ENCODE data around the gene B4GALNT3.

DNA sequence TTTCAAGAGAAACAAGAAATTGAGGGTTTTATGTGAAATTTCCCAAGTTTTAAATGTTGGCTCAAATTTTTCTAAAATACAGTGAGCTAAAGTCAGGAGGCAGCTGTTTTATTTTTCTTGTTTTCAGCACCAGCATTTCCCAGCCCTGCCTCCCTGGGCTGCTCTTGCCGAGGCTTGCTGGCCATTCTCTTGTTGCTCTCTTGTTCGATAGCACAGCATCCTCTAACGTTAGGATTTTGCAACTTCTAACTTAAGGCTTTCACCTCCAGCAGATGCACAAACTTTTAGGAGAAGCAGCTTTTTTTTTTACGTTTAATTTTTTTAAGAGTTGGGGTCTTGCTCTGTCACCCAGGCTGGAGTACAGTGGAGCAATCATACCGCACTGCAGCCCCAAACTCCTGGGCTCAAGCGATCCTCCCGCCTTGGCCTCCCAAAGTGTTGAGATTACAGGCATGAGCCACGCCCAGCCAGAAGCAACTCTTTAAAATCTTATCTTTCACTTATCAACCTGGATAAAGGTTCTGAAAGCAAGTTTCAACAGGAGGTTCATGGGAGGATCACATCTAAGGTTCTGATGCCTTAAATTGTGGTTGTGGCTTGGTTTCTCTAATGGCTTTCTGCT is 40.2 kb downstream of the B4GALNT3 start:
- TF ChIP-seq EP300 (IDR thresholded peaks at IDR 0.05), result no peak
- TF ChIP-seq POLR2AphosphoS5 (IDR thresholded peaks at IDR 0.05), result no peak
- TF ChIP-seq, protein P1, sequence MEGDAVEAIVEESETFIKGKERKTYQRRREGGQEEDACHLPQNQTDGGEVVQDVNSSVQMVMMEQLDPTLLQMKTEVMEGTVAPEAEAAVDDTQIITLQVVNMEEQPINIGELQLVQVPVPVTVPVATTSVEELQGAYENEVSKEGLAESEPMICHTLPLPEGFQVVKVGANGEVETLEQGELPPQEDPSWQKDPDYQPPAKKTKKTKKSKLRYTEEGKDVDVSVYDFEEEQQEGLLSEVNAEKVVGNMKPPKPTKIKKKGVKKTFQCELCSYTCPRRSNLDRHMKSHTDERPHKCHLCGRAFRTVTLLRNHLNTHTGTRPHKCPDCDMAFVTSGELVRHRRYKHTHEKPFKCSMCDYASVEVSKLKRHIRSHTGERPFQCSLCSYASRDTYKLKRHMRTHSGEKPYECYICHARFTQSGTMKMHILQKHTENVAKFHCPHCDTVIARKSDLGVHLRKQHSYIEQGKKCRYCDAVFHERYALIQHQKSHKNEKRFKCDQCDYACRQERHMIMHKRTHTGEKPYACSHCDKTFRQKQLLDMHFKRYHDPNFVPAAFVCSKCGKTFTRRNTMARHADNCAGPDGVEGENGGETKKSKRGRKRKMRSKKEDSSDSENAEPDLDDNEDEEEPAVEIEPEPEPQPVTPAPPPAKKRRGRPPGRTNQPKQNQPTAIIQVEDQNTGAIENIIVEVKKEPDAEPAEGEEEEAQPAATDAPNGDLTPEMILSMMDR (IDR thresholded peaks at IDR 0.05), result no peak
